ENCODE measurements around the gene TESK2. TPM values are rescaled to one million over a fixed set of nuclear protein-coding genes. Genes with fewer than 3 reads are reported as not detected.

The TESK2 gene
- polyA plus RNA-seq, 1 of the 3 experiments (the other 2 are of a cell fraction): 1.3 TPM

DNA sequence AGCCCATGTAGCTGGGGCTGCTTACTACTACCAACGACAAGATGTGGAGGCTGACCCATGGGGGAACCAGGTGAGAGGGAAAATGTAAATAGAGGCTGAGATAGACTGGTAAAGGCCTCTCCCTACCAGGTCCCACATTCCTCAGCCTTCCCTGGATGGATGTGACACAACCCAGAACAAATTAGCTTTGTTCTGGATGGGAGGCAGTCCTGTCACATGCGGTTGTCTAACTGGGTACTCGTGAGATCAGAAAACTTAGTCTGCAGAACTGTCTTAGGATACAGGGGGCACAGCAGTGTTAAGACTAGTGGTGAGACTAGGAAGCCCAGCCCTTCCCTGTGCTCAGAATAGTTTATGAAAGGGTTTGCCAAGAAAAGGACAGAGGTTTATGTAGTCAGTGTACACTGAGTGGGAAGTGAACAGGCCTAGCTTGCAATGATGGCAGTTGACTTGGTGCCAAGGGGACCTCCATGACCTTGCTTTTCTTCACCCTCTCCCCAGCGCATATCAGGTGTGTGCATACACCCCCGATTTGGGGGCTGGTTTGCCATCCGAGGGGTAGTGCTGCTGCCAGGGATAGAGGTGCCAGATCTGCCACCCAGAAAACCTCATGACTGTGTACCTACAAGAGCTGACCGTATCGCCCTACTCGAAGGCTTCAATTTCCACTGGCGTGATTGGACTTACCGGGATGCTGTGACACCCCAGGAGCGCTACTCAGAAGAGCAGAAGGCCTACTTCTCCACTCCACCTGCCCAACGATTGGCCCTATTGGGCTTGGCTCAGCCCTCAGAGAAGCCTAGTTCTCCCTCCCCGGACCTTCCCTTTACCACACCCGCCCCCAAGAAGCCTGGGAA lies 17.6 kb upstream of the TESK2 start:
- H3K9me2 ChIP-seq: no peaks in the 10 kb centered on the region
- H3F3A ChIP-seq (replicated peaks; ENCODE audit: insufficient read depth): peaks cover 24% of the 10 kb centered on the region
- peaks cover 41 to 44% of the 10 kb centered on the region in 2 experiments for H3K36me3 ChIP-seq (replicated peaks in 1 of 2; ENCODE audit: control insufficient read depth in 1 of 2, insufficient read depth in 2 of 2, low read length in 1 of 2)
- H3K9ac ChIP-seq: no peak overlapping the region
- no peak for TF ChIP-seq SIN3A (IDR thresholded peaks at IDR 0.05; ENCODE audit: borderline replicate concordance, low read depth, low read length)
- peak; percentile 35; the same call in 1 of the 2 replicates for TF ChIP-seq POLR2AphosphoS5 (IDR thresholded peaks at IDR 0.05; ENCODE audit: low read depth, low read length)
- no peak for TF ChIP-seq JUND (IDR thresholded peaks at IDR 0.05)
- TF ChIP-seq FOXJ3 (CRISPR knock-in tag; IDR thresholded peaks at IDR 0.05): no peak
- TF ChIP-seq, protein P1, sequence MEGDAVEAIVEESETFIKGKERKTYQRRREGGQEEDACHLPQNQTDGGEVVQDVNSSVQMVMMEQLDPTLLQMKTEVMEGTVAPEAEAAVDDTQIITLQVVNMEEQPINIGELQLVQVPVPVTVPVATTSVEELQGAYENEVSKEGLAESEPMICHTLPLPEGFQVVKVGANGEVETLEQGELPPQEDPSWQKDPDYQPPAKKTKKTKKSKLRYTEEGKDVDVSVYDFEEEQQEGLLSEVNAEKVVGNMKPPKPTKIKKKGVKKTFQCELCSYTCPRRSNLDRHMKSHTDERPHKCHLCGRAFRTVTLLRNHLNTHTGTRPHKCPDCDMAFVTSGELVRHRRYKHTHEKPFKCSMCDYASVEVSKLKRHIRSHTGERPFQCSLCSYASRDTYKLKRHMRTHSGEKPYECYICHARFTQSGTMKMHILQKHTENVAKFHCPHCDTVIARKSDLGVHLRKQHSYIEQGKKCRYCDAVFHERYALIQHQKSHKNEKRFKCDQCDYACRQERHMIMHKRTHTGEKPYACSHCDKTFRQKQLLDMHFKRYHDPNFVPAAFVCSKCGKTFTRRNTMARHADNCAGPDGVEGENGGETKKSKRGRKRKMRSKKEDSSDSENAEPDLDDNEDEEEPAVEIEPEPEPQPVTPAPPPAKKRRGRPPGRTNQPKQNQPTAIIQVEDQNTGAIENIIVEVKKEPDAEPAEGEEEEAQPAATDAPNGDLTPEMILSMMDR (IDR thresholded peaks at IDR 0.05): peak; percentile 12; the same call in 1 of the 2 replicates
- TF ChIP-seq, protein P2, sequence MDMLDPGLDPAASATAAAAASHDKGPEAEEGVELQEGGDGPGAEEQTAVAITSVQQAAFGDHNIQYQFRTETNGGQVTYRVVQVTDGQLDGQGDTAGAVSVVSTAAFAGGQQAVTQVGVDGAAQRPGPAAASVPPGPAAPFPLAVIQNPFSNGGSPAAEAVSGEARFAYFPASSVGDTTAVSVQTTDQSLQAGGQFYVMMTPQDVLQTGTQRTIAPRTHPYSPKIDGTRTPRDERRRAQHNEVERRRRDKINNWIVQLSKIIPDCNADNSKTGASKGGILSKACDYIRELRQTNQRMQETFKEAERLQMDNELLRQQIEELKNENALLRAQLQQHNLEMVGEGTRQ (IDR thresholded peaks at IDR 0.05; ENCODE audit: borderline replicate concordance, low read depth, low read length): no peak
- TF ChIP-seq, protein P3, sequence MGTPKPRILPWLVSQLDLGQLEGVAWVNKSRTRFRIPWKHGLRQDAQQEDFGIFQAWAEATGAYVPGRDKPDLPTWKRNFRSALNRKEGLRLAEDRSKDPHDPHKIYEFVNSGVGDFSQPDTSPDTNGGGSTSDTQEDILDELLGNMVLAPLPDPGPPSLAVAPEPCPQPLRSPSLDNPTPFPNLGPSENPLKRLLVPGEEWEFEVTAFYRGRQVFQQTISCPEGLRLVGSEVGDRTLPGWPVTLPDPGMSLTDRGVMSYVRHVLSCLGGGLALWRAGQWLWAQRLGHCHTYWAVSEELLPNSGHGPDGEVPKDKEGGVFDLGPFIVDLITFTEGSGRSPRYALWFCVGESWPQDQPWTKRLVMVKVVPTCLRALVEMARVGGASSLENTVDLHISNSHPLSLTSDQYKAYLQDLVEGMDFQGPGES (IDR thresholded peaks at IDR 0.05; ENCODE audit: low read depth, low read length): no peak
- CTCF ChIA-PET: interaction anchor here (1.3 to 8.4 kb wide), 3 partner anchors 42 to 148 kb away, joined by 3 to 164 read pairs (median 3); partner anchors contain the start of gene AKR1A1
- no peak overlapping the region for H3K4me3 ChIP-seq (ENCODE audit: low read depth in 2 of 2, low read length in 1 of 2)
- H3K4me1 ChIP-seq (ENCODE audit: control insufficient read depth in 1 of 2, insufficient read depth in 2 of 2, low read depth in 1 of 2, low read length in 1 of 2): no peaks in the 10 kb centered on the region
- DNase-seq: no peak
- no peaks in the 10 kb centered on the region for H3K9me3 ChIP-seq
- H3K4me2 ChIP-seq: no peak overlapping the region
- H3K27me3 ChIP-seq (ENCODE audit: insufficient read depth): no peaks in the 10 kb centered on the region
- H3K27ac ChIP-seq (ENCODE audit: low read depth in 2 of 2, low read length in 1 of 2): no peak overlapping the region
- no peak overlapping the region for H2AFZ ChIP-seq (ENCODE audit: low read depth)
- POLR2A ChIA-PET: interaction anchor here (0.7 to 1.6 kb wide), 2 partner anchors 13 to 15 kb away, joined by 3 to 9 read pairs; partner anchors contain the start of gene PRDX1
- 89% methylated on average over 9 of the region's 15 CpGs for WGBS (ENCODE audit: low lambda C conversion rate)
- H4K20me1 ChIP-seq (ENCODE audit: insufficient read depth): 0 out of 2 replicates have a peak, but pooled peaks cover 3% of the 10 kb centered on the region
- H3K79me2 ChIP-seq (ENCODE audit: insufficient read depth): peaks cover 4% of the 10 kb centered on the region; the same call in 1 of the 2 replicates

DNA sequence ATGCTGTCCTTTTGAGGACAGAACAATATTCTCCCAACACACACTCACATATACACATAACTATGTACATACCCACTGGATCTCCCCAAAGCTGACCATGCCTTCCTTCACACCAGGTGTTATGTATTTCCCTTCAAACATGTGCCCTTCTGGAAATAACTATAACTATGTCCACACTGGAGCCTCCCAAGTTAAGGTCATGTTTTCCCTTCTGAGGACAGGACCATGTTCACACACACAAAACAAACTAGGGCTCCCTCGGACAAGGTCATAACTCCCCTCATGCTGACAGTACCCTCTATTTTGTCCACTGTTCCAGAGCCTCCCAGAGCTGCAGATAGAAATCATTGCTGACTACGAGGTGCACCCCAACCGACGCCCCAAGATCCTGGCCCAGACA lies 16.9 kb upstream of the TESK2 start:
- DNase-seq: no peak
- WGBS (ENCODE audit: low lambda C conversion rate): 91% methylated on average over 4 of the region's 4 CpGs
- Histone ChIP-seq H3K4me3 (ENCODE audit: low read depth in 2 of 2, low read length in 1 of 2) (no peak overlapping the region), H3K4me1 (ENCODE audit: control insufficient read depth in 1 of 2, insufficient read depth in 2 of 2, low read depth in 1 of 2, low read length in 1 of 2) (no peaks in the 10 kb centered on the region), H3K79me2 (ENCODE audit: insufficient read depth) (peaks cover 4% of the 10 kb centered on the region; the same call in 1 of the 2 replicates), H3K9me2 (no peaks in the 10 kb centered on the region), H3K9me3 (no peaks in the 10 kb centered on the region), H3K27me3 (ENCODE audit: insufficient read depth) (no peaks in the 10 kb centered on the region), H3F3A (replicated peaks; ENCODE audit: insufficient read depth) (peaks cover 18% of the 10 kb centered on the region), H3K36me3 (replicated peaks in 1 of 2; ENCODE audit: control insufficient read depth in 1 of 2, insufficient read depth in 2 of 2, low read length in 1 of 2) (peaks cover 35 to 37% of the 10 kb centered on the region in 2 experiments), H3K4me2 (no peak overlapping the region), H3K27ac (ENCODE audit: low read depth in 2 of 2, low read length in 1 of 2) (no peak overlapping the region), H3K9ac (no peak overlapping the region), H4K20me1 (ENCODE audit: insufficient read depth) (0 out of 2 replicates have a peak, but pooled peaks cover 3% of the 10 kb centered on the region), H2AFZ (ENCODE audit: low read depth) (no peak overlapping the region)
- ChIA-PET POLR2A (interaction anchor here (0.7 to 1.6 kb wide), 2 partner anchors 14 to 15 kb away, joined by 3 to 9 read pairs; partner anchors contain the start of gene PRDX1), CTCF (interaction anchor here (1.3 to 8.4 kb wide), 3 partner anchors 43 to 148 kb away, joined by 3 to 164 read pairs (median 3); partner anchors contain the start of gene AKR1A1)
- TF ChIP-seq, protein P1 (IDR thresholded peaks at IDR 0.05): no peak
- TF ChIP-seq TCF12 (IDR thresholded peaks at IDR 0.05) (no peak), EP300 (IDR thresholded peaks at IDR 0.05; ENCODE audit: borderline replicate concordance in 1 of 2, low read depth in 1 of 2, low read length in 1 of 2) (no peak), RCOR1 (IDR thresholded peaks at IDR 0.05; ENCODE audit: low read length) (no peak)
- TF ChIP-seq, protein P2 (IDR thresholded peaks at IDR 0.05; ENCODE audit: borderline replicate concordance, low read depth, low read length): no peak
